Adrenal gland (tissue), 5 donors: Measurements from ENCODE around the gene TFRC.

Source experiments
- CTCF ChIP-seq, 6 experiments: fragments of 450-650 bp in 4 of 6; fragments of 200-600 bp in 2 of 6; sonication (generic) in 1 of 6; IDR thresholded peaks; 1 replicate in 5 of 6; 2 replicates in 1 of 6; pipeline versions ENCODE4 v1.5.1 to v1.8.0; 2016 to 2021; ENCODE audit warnings: antibody characterized with exemption in 6 of 6, mild to moderate bottlenecking in 2 of 6, moderate library complexity in 1 of 6
- POLR2A ChIP-seq, 2 donors: fragments of 450-650 bp; IDR thresholded peaks; one replicate each; pipeline ENCODE4 v1.6.1; 2017; ENCODE audit warnings: antibody characterized with exemption in 2 of 2, mild to moderate bottlenecking in 2 of 2, moderate library complexity in 1 of 2
- donor health status: DM: no; HTN: no; CAD: no.

- no peak for TF ChIP-seq CTCF (IDR thresholded peaks at IDR 0.05)
- no peak for TF ChIP-seq POLR2A (IDR thresholded peaks at IDR 0.05)
These were observed 21.1 kb downstream of the TFRC start for GRCh38 chr3:196060834-196061233.
